CD4-positive, alpha-beta T cell treated with Interleukin-21 for 1 hour (primary cell): ENCODE measurements around the gene CCDC121.

Experiments
- DNase-seq: peaks from one replicate; pipeline ENCODE4 v3.0.0-alpha.2; 2020

Gene CCDC121

DNA sequence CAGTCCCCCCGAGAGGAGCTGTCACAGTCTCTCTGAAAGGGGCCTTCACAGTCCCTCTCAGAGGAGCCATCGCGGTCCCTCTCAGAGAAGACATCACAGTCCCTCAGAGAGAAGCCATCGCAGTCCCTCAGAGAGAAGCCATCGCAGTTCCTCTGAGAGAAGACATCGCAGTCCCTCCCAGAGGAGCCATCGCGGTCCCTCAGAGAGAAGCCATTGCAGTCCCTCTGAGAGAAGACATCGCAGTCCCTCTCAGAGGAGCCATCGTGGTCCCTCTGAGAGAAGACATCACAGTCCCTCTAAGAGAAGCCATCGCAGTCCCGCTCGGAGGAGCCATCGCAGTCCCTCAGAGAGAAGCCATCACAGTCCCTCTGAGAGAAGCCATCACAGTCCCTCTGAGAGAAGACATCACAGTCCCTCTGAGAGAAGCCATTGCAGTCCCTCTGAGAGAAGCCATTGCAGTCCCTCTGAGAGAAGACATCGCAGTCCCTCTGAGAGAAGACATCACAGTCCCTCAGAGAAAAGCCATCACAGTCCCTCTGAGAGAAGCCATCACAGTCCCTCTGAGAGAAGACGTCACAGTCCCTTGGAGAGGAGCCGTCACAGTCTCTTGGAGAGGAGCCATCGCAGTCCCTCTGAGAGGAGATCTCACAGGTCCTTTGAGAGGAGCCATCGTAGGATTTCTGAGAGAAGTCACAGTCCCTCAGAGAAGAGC lies 47.2 kb downstream of the CCDC121 start:
- DNase-seq, result no peak
